H54 (cell line): ENCODE measurements around the gene CYP39A1.
A peak's percentile ranks its signal among the peaks of the same experiment; 100 is the strongest.

Experiments used
- DNase-seq: peaks from one replicate; pipeline ENCODE4 v3.0.0; 2011; ENCODE audit warnings: low spot score, mixed read lengths; ENCODE audit not compliant: insufficient read length
- FAIRE-seq: peaks from 3 replicates; lab custom pipeline; 2011; peaks lifted over from hg19 to GRCh38; lab: Jason Lieb, UNC
- POLR2A ChIP-seq: IDR thresholded peaks from 2 replicates; pipeline ENCODE4 v1.6.1; 2011; ENCODE audit warnings: low read depth, mild to moderate bottlenecking, low read length

CYP39A1 gene

GRCh38 chr6:46632053-46632452 is 20.6 kb downstream of the CYP39A1 start:
- FAIRE-seq (no peak), DNase-seq (no peak)
- no peak for TF ChIP-seq POLR2A

- FAIRE-seq (no peak), DNase-seq (no peak)
- no peak for TF ChIP-seq POLR2A
Measured at GRCh38 chr6:46629691-46630090, 22.9 kb downstream of the CYP39A1 start.

- DNase-seq (no peak), FAIRE-seq (no peak)
- TF ChIP-seq POLR2A: no peak
Measured at GRCh38 chr6:46628976-46629375, 23.6 kb downstream of the CYP39A1 start.

- no peak for DNase-seq
- FAIRE-seq: no peak
- TF ChIP-seq POLR2A: no peak
Measured at GRCh38 chr6:46628498-46628897, 24.1 kb downstream of the CYP39A1 start.

GRCh38 chr6:46626976-46627375 is 25.6 kb downstream of the CYP39A1 start:
- no peak for TF ChIP-seq POLR2A
- DNase-seq (no peak), FAIRE-seq (no peak)

GRCh38 chr6:46626228-46626909 is 26.2 kb downstream of the CYP39A1 start:
- DNase-seq (no peak), FAIRE-seq (peak; percentile 71)
- no peak for TF ChIP-seq POLR2A

- DNase-seq: no peak
- no peak for FAIRE-seq
- no peak for TF ChIP-seq POLR2A
Measured at GRCh38 chr6:46618726-46619125, 33.9 kb downstream of the CYP39A1 start.

GRCh38 chr6:46612645-46613044 is 40.0 kb downstream of the CYP39A1 start:
- FAIRE-seq (no peak), DNase-seq (no peak)
- TF ChIP-seq POLR2A: no peak

GRCh38 chr6:46610862-46611553 is 41.6 kb downstream of the CYP39A1 start:
- DNase-seq: no peak
- no peak for FAIRE-seq
- TF ChIP-seq POLR2A: no peak

GRCh38 chr6:46606338-46606737 is 46.3 kb downstream of the CYP39A1 start:
- FAIRE-seq (no peak), DNase-seq (no peak)
- no peak for TF ChIP-seq POLR2A

GRCh38 chr6:46605091-46605797 is 47.4 kb downstream of the CYP39A1 start:
- DNase-seq (no peak), FAIRE-seq (no peak)

GRCh38 chr6:46598215-46598614 is 54.4 kb downstream of the CYP39A1 start:
- DNase-seq (no peak), FAIRE-seq (peak; percentile 43)
- TF ChIP-seq POLR2A: no peak

More at GRCh38 chr6:46605091-46605797, 47.4 kb downstream of the CYP39A1 start:
- no peak for TF ChIP-seq POLR2A

- DNase-seq: no peak
- no peak for FAIRE-seq
- no peak for TF ChIP-seq POLR2A
Measured at GRCh38 chr6:46592740-46593139, 59.9 kb downstream of the CYP39A1 start.

GRCh38 chr6:46592046-46592445 is 60.6 kb downstream of the CYP39A1 start:
- TF ChIP-seq POLR2A: no peak
- FAIRE-seq (no peak), DNase-seq (no peak)
